Measurements from ENCODE around the gene SDCBP2.

SDCBP2 gene

DNA sequence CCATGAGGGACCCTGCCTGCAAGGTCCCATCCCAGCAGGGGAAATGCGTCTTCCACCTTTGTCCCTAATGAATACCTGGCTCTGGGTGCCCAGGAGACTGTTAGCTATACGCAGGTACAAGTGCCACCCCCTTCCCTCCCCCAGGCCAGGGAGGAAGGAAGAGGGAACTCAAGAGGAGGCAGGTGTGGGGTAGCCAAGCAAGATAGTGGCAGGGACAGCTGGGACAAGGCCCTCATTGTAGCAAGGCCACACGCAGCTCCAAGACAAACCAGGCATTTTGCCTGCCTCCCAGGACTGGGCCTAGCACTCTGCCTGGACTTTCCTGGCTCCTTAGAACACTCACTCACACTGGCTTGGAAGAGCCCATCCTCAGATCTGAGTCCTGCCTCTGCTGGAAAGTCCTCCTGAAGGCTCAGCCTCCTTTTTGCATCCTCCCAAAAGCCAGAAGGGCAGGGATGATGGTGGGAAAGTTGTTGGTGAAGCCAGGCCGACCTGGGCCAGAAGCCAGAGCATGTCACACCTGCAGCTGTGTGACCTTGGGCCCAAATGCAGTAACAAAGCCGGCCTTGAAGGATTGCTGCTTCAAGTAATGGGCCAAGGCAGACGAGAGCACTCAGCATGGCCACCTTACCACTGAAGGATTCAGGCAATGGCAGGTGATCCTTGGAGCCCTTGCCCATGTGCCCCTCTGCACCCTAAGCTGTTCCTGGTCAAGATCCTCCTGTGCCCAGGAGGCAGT lies 35.1 kb downstream of the SDCBP2 start:
- FAIRE-seq, result no peak

DNA sequence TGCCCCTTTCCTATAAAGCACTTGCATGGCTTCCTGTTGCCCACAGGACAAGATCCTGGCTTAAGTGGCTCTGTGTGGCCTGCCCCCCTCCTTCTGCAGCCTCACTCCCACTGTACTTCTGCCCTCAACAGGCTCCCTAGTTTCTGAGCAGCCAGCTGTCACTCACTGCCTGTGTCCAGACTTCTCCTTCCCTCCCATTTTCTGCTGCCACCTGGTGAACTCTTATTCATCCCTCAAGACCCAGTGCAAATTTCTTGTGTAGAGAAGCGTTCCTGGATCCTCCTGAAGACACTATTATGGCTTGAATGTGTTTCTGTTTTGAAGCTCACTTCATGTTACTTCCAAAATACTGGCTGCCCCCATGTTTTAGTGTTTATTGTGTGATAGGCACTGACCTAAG lies 36.3 kb downstream of the SDCBP2 start:
- FAIRE-seq, result no peak

DNA sequence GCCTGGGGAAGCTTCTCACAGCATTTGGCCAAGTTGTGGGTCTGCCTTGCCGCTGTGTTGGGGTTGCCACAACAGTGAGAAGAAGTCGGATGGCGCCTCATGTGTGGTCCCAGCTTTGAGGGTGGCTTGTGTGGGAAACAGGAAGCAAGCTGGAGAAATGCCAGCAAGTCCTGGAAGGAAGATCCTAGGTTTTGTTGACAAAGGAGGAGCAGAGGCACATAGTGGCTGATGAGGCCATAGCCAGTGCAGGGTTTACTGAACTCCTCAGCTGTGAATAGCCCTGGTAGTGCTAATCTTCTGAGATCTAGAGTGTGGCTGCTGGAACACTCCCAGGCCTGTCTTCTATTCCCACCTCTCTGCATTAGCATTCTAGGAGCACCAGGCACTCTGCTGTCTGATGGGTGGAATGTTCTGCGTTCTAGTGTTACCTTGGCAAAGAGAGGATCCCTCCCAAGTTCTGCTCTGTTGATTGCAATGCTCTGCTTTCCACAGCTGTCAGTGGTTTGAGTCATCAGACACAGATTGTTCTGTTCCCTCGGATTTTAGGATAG lies 37.7 kb downstream of the SDCBP2 start:
- no peak for FAIRE-seq

DNA sequence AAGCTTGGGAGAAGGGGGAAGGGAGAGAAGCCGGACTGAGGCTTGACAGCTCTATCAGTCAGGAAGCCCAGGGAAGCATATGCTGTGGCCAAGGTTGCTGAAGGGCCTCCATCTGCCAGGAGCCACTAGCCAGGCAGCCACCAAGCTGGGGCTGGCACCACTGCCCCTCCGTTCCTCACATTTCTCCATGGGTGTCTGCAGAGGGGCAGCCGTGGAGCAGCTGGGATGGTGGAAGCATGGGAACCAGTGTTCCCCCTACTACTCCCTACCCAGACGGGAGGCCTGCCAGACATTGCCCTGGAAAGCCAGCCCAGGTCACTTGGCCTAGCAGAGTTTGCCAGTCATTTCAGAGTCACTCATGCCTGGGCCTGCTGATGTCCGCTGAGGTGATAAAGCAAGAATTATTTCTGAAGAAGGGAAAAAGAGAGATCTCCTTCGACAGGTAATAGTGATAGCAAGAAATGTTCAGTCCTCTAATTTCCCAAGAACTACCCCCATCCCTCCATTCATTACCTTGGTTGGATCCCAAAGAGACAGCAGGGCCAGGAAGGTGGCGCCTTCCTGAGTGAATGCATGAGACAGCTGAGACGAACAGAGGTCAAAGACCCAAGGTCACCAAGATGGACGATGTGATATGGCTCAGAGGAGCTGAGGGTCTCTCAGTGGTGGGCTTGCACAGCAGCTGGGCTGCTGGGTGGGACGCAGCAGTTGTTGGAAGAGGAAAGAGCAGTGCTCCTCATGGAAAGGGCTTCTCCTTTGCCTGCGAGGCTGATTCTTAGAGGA lies 41.0 kb downstream of the SDCBP2 start:
- FAIRE-seq, result no peak

DNA sequence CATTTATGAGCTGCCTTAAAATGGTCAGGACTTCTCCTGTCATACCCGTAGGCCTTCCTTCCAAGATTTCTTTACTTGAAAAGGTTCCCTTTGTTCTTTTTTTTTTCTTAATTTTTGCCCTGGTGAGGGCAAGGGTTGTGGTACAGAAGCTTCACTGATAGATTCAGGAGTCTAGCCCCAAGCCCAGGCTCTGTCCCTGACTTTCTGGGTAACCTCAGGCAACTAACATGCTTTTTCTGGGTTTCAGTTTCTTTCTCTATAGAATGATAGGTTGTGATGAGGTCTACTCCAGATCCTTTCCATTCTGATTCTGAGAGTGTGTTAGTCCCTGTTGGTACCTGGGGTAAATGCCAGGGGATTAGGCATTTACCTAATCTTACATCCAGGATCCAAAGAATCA lies 41.6 kb downstream of the SDCBP2 start:
- FAIRE-seq, result no peak

DNA sequence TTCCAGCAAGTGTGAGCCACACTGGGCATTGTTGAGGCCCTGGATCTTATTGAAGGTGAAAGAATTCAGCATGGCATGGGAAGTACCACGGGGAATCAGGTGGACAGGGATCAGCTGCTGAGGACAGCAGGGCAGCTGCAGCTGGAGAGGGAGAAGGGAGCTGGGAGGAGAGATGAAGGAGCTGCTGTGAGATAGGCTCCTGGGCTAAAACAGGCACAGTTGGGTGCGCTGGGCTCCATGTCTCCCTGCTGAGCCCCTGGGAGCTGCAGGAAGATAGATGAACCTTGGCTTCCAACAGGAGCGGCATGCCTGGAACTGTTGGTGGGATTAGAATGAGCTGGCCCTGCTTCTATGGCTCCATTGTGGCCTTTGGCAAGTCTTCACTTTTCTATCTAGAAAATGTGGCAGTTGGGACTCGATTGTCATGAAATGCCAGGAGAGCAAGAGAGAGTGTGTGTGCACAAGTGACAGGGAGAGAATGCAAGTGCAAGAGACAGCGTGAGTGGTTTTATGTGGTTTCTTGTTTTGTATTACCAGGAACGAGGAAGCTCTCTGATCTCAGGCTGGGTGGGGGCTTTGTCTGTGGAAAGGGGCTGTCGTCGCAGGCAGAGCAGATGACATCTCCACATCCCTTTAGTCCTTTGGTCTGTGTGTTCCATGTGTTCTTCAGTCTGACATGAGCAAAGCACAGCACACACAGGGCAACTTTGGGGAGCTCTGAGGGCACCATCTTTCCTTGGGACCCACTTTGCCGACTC lies 42.5 kb downstream of the SDCBP2 start:
- FAIRE-seq, result no peak

DNA sequence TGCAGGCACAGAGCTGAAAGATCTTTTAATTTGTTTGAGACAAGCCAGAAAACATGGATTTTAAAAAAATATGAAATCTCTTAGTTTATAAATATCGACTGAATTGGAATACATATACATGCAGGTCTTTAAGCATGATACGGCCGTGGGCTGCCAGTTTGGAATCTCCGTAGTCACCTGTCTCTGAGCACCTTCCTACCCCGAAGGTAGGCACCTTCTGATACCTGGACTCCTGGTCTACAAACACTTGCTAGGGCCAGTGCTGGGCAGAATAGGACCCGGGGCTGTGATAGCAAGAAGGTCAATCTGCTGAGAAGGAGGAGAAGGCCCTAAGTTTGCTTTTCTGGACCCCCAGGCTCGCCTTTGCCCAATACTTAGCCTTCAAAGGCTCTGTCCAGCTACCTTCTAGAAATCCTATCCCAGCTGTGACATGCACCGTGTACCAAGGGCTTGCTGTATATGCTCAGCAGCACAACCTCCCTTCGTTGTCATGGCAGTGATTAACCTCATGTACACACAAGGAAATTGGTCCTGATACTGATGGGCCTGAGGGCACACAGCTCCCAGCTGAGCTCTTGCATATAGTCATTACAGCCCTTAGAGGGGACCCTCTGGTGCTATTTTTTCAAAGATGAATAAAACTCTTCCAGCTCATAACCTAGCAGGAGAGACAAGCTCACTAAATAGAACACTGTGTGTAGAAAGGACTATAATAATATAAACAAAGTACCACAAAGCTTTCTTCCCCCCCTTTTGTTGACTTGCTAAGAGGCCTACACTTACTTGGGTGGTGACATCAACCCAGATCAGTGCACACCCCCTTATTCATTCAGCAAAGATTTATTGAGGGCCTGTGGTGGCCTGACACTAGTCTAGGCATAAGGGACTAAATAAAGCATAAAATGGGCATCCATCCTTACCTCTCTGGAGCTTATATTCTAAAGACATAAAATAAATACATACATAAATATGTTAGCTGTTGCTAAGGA lies 45.1 kb downstream of the SDCBP2 start:
- no peak for FAIRE-seq

DNA sequence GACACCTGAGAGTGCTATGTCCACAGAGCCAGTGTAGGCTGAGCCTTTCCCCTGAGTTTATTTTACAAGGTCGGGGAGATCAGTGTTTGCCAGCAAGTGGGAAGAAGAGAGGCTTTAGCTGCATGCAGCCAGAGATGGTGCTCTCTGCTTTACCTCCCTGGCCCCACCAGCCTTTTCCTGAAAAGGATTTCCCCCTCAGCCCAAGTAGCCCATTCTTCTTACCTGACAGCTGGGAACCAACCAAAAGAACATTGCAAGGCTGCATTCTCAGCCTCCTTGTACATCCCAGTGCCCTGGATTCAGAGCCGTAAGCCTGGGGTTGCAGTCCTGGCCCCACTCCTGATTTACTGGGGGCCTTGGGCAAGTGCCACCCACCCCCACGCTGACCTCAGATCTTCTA lies 46.0 kb downstream of the SDCBP2 start:
- no peak for FAIRE-seq

DNA sequence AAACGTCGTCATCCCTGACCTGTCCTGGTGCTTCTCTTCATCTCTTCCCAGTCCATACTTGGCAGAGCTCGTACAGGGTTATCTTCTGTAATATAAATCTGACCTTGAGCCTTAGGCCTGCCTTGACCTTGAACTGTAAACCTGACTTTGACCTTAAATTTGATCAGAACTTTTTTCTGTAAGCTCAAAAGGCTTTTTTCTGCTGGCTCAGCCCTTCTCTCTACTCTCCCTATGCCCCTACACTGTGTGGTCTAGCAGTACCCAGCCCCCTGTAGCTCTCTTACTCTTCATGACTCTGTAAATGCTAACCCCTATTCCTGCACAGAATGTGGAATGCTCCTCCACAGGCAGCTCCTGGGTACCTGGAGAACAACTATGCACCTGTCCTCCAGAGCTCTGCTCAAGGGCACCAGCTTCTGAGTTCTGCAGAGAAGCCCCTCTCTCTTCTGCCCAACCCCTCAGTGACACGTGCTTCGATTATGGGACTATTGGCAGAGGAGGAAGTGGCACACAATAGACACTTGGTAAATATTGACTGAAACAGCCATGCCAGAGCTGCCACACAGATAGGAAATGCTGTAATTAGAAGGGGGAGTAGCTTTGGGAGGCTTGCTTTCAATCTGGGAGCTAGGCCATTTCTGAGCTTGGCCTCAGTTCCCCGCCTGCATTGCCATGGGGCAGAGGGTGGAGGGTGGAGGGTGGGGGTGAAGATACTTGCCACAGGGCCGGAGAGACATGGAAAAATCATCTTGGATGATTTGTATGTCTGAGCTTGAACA lies 47.5 kb downstream of the SDCBP2 start:
- FAIRE-seq, result no peak

DNA sequence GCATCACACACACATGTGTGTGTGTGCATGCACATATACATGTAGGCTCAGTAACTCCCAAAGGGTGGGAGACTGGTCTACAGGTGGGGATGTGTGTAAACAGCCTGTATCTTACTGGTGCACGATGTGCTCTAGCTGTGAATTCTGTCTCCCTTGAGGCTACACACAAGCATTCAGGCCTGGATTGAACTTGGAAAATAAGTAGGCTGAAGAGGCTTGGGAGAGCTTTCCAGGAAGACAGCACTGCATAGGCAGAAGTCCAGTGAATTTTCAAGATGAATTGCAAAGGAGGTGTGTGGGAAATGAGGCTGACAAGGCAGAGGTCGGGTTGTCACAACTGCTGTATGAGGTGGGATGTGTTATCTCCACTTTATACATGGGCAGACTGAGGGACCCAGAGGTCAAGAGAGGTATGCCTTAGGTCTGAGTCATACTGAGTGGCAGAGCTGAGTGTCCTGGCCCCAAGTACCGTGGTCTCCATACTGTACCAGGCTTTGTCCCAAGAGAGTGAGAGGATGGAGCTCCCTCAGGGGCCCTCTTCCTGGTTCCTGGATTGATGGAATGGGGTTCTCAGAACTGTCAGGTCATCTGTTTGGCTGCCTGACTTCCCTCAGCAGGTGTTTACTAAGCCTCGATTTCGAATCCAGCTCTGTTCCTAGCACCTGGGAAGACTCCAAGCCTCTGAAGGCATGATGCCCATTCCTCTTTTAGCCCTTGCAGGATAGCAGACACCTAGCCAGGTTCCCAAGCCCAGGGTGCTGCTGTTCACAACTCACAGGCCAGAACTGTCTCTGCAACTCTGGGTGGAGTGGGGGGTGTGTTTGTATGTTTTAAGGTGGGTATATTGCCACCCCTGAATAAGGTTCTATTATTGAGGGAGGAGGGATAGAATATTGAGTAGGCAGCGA lies 48.5 kb downstream of the SDCBP2 start:
- no peak for FAIRE-seq

DNA sequence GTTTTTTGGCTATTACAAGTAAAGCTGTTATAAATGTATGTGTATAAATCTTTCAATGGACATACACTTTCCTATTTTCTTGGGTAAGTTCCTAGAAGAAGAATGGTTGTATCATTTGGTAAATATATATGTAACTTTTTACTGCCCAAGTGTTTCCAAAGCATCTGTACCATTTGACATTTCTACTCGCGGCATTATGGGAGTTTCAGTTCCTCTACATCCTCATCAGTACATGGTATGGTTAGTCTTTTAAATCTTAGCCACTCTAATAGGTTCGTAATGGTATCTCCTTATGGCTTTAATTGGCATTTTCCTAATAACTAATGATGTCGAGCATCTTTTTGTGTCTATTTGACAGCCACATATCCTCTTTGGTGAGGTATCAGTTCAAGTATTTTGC lies 49.9 kb downstream of the SDCBP2 start:
- FAIRE-seq, result no peak

DNA sequence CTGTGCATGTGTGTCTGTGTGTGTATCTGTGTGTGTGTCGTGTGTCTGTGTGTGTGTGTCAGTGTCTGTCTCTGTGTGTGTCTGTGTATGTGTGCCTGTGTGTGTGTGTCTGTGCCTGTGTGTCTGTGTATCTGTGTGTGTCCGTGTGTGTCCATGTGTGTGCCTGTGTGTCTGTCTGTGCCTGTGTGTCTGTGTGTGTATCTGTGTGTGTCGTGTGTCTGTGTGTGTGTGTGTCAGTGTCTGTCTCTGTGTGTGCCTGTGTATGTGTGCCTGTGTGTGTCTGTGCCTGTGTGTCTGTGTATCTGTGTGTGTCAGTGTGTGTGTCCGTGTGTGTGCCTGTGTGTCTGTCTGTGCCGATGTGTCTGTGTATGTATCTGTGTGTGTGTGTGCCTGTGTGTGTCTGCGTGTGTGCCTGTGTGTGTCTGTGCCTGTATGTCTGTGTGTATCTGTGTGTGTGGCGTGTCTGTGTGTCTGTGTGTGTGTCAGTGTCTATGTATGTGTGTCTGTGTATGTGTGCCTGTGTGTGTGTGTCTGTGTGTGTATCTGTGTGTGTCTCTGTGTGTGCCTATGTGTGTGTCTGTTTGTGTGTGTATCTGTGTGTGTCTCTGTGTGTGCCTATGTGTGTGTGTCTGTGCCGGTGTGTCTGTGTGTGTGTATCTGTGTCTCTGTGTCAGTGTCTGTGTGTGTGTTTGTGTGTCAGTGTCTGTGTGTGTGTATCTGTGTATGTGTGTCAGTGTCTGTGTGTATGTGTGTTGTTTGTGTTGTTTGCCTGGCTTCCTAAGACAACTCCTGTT lies 51.2 kb downstream of the SDCBP2 start:
- FAIRE-seq, result no peak

DNA sequence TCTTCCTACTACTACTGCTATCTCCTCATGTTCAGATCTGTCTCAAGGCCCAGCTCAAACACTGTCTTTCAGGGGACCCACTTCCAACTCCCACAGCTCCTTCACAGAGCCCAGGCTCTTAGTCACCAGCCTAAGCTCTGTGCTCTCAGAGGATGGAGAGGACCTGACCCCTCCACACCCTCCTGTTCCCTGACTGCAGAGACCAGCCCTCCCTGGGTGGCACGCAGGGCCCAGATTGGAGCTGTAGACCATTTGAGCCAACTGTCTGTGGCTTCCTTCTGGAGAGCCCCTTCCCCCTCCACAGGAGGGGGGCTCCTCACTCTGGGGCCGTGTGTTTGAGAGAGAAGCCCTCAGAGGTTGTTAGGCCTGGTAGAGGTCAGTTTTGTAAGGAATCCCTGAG lies 53.0 kb downstream of the SDCBP2 start:
- no peak for FAIRE-seq

DNA sequence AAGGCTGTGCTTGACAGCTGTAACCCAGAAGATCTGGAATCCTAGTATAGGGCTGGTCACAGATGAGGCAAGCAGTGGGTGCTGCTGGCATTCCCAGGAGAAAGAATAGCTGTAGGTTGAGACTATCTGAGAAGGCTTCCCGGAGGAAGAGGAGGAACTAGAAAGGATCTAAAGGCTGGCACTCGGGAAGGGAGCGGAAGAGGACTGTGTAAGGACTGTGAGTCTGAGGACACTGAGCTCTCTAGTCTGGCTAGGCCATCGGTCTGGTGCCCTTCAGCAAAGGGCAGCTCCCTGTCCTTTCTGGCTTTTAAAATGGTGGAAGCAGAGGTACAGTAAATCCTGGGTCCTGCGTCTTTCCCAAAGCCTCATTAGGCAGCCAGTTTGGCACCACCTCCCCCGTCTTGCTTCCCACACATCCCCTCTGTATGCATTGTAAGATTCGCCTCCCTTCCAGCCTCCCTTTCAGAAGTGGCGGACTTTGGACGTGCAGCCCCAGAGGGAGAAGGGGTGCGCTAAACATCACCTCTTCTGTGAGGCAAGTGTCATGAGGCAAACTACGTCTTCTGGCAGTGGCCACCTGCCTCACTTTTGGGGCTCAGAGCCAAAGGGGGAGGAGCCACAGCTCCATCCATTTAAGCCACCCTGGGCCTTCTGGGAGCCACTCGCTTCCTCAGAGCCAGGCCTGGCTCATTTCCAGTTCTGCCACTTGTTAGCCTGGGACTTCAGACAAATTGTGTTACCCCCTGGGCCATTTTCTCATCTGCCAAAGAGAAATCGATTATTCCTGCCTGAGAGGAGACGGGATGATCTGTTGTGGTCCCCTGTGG lies 54.2 kb downstream of the SDCBP2 start:
- FAIRE-seq, result no peak

DNA sequence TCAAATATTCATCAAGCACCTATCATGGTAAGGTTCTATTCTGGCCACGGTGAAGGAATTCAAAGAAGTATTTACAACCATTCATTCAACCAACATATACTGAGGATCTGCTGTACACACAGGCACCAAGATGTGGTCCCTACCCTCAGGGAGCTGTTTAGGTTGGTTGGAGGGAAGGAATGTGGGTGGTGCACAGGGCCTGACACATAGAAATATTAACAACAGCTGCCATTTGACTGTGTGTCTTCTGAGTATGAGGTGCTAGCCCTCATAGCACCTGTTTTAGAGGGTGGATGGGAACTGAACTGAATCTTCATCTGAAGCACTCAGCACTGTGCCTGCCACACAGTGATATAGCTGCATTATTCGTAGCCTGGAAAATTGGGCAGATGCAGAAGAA lies 55.6 kb downstream of the SDCBP2 start:
- FAIRE-seq, result no peak

DNA sequence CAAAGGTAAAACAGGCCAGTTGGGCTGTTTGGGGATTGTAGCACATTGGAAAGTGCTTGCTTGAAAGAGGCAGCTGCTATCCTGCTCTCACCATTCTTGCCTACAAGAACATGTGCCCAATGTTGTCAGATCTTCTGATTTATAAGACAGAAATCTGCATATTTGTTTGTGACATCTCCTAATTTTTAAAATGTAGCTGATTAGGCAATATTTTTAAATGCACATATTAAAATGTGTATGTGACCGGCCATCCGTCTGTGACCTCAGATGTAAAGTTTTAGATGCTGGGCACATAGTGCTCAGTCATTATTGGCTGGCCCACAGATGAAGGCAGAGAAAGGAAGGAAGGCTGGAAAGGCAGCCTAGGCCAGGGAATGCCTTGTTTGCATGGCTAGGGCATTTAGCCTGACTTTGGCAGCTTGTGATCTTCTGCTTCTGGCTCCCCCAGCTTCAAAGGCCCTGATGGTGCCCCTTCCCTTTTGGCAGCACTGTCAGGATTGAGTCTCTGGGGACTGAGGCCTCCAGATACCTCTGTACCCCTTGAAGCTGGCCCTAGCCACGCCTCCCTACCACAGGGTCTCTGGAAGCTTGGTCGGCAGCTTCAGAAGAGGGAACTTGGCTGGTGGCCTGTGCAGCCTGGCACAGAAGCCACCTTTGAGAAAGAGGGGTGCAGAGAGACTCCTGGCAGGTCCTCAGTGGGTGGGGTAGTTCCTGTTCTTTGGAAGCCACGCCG lies 56.4 kb downstream of the SDCBP2 start:
- no peak for FAIRE-seq

DNA sequence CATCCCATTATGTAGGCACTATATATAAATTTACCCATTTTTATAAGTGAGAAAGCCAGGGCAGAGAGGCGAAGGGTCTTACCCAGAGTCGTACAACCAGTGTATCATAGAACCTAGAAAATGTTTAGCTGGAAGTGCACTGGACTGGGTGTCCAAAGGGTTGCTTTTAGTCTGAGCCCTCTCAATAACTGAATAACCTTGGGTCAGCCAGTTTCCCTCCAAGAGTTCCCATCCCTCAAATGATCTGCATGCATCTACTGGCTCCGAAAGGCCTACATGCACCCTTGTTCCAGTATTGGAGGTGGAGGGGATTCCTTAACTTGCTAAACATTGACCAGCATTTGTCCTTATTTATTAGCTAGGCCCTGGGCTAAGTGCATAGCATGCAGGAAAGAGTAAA lies 59.1 kb downstream of the SDCBP2 start:
- no peak for FAIRE-seq

DNA sequence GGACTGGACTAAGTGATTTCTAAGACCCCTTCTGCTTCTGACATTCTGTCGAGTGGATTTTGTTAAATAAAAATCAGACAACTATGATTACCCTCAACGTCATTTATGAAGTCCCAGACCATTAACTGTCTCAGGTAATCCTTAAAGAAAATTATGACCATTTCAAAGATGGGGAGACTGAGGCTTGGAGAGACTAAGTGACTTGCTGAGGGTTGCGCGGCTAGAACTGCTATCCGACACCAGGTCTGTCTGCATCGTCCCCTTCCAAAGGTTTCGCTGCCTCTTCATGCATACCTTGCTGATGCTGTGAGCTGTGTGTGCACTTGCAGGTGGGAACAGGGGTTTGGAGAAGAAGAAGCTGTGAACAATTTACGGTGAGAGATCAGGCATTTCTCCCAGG lies 59.7 kb downstream of the SDCBP2 start:
- FAIRE-seq, result no peak

All from TTC549 (cell line).